Testis (tissue), 5 donors: Measurements from ENCODE around the gene PER1. TPM values are rescaled to one million over a fixed set of nuclear protein-coding genes. Genes with fewer than 3 reads are reported as not detected.

ENCODE experiments used
- DNase-seq: peaks from one replicate; pipeline ENCODE4 v3.0.0-alpha.2; 2019
- H3K27ac ChIP-seq, 2 donors: fragments of 200-600 bp; sonication (generic); one replicate each; pipeline ENCODE4 v1.5.1; 2019
- H3K27me3 ChIP-seq: fragments of 200-600 bp; sonication (generic); one replicate; pipeline ENCODE4 v1.5.1; 2019
- H3K36me3 ChIP-seq: fragments of 200-600 bp; sonication (generic); one replicate; pipeline ENCODE4 v1.5.1; 2017; ENCODE audit warnings: low read depth; ENCODE audit errors: missing control alignments
- H3K4me1 ChIP-seq: fragments of 200-600 bp; sonication (generic); one replicate; pipeline ENCODE4 v1.5.1; 2019
- H3K4me3 ChIP-seq, 2 donors: fragments of 200-600 bp; sonication (generic); one replicate each; pipeline ENCODE4 v1.5.1; 2017 to 2019
- H3K9me3 ChIP-seq: fragments of 200-600 bp; sonication (generic); one replicate; pipeline ENCODE4 v1.5.1; 2017
- CTCF ChIP-seq, 3 experiments: fragments of 450-650 bp in 2 of 3; fragments of 200-600 bp in 1 of 3; sonication (generic) in 1 of 3; IDR thresholded peaks; one replicate each; pipeline ENCODE4 v1.5.1; 2016 to 2019; ENCODE audit warnings: antibody characterized with exemption in 3 of 3, mild to moderate bottlenecking in 2 of 3, moderate library complexity in 1 of 3
- POLR2A ChIP-seq: fragments of 450-650 bp; IDR thresholded peaks from one replicate; pipeline ENCODE4 v1.6.1; 2017; ENCODE audit warnings: antibody characterized with exemption, mild to moderate bottlenecking, moderate library complexity
- WGBS, 2 donors: methylation state at CpG; one replicate each; pipeline ENCODE4 v1.1.5; 2018; 5-methylcytosine and 5-hydroxymethylcytosine counted together
- intact Hi-C: fragments of 100-400 bp; cut with DNase I; formaldehyde crosslinking; loops from one replicate; pipeline ENCODE4 v1.15.1; 2023; ENCODE audit warnings: low total_unique reads
- long read RNA-seq, 2 donors: transcript quantifications; one replicate each; lab custom pipeline, GENCODE V29; 2026
- polyA plus RNA-seq: library from polyadenylated mRNA; stranded (reverse); fragments of 350-450 nt; fragmentation: Illumina TruSeq; extraction: RNeasy Lipid Tissue Mini Kit (QIAGEN cat#74804); gene quantifications from one replicate; pipeline ENCODE4 v1.2.3, GENCODE V29; 2014; ENCODE audit warnings: low read depth, low replicate concordance; ENCODE audit not compliant: insufficient read depth
- total RNA-seq, 2 donors: library from RNA; depleted of rRNA; stranded (reverse); fragments of >200 nt; gene quantifications; one replicate each; pipeline ENCODE4 v1.2.3, GENCODE V29; 2016

The PER1 gene
- 100 to 1,000 TPM in 1 of 2 donors, 10 to 100 TPM in 1; 96.0 to 119 TPM for total RNA-seq
- 55.1 TPM for polyA plus RNA-seq
- long read RNA-seq, donor 1, result 0 reads
- long read RNA-seq, donor 2, partial matches to known transcripts, result 0 of 4 reads
- long read RNA-seq, donor 2, other reads (novel, unspliced or antisense), result 0 of 4 reads

- peak; percentile 99 for DNase-seq
- 5 to 38% methylated on average over 2 to 30 of the region's 42 CpGs for WGBS, 2 donors
- Histone ChIP-seq H3K27ac (peak within 1 kb of the TSS; percentile 99 to 100), H3K9me3 (no peaks in the 10 kb centered on the region), H3K36me3 (no peaks in the 10 kb centered on the region), H3K4me1 (peaks cover 41% of the 10 kb centered on the region), H3K27me3 (no peaks in the 10 kb centered on the region), H3K4me3 (peak within 1 kb of the TSS; percentile 73 to 99)
- intact Hi-C loops, result loop anchor here (5.0 kb wide), 1 partner anchor 310 kb away; no protein-coding TSS in a partner anchor
- TF ChIP-seq POLR2A (peak; percentile 67), CTCF (IDR thresholded peaks at IDR 0.05) (no peak)
These were observed at the start of gene PER1 for GRCh38 chr17:8152112-8152775. Gene PER1, minus strand, starts transcription at chr17:8152404. Its CDS starts 1,698 bp downstream, at chr17:8150706.

- peak; percentile 95 for DNase-seq
- no peaks in the 10 kb centered on the region for H3K36me3 ChIP-seq
- peak overlapping the region in 1 of 2 donors; percentile 42 for H3K4me3 ChIP-seq
- H3K27ac ChIP-seq, result peak overlapping the region; percentile 78 to 80
- intact Hi-C loops, result no loop called here
- no peaks in the 10 kb centered on the region for H3K9me3 ChIP-seq
- WGBS, 2 donors, result 9 to 11% methylated on average over 12 of the region's 12 CpGs
- H3K27me3 ChIP-seq, result no peaks in the 10 kb centered on the region
- peaks cover 42% of the 10 kb centered on the region for H3K4me1 ChIP-seq
- TF ChIP-seq POLR2A (peak; percentile 24), CTCF (IDR thresholded peaks at IDR 0.05) (no peak)
These were observed 40.0 kb upstream of the PER1 start for GRCh38 chr17:8192070-8192815.

GRCh38 chr17:8190506-8190905, 38.3 kb upstream of the PER1 start:
- H3K9me3 ChIP-seq, result no peaks in the 10 kb centered on the region
- peak overlapping the region in 1 of 2 donors; percentile 76 for H3K4me3 ChIP-seq
- TF ChIP-seq POLR2A, result no peak
- no peak for DNase-seq
- no peaks in the 10 kb centered on the region for H3K36me3 ChIP-seq
- H3K27me3 ChIP-seq, result no peaks in the 10 kb centered on the region
- intact Hi-C loops, result no loop called here
- H3K4me1 ChIP-seq, result peaks cover 33% of the 10 kb centered on the region
- H3K27ac ChIP-seq, result peak overlapping the region; percentile 18 to 96
- 28 to 34% methylated on average over 6 of the region's 6 CpGs for WGBS, 2 donors

GRCh38 chr17:8189711-8190477, 37.7 kb upstream of the PER1 start, which contains the start of gene BORCS6:
Gene BORCS6, minus strand, starts transcription at chr17:8190180. Its CDS starts 40 bp downstream, at chr17:8190140.
- peak; percentile 100 for DNase-seq
- Histone ChIP-seq H3K9me3 (no peaks in the 10 kb centered on the region), H3K36me3 (no peaks in the 10 kb centered on the region), H3K27ac (peak within 1 kb of the TSS; percentile 96), H3K4me1 (peaks cover 33% of the 10 kb centered on the region), H3K4me3 (peak within 1 kb of the TSS; percentile 76 to 79), H3K27me3 (no peaks in the 10 kb centered on the region)
- WGBS, 2 donors, result 0 to 1% methylated on average over 15 to 59 of the region's 70 CpGs
- intact Hi-C loops, result loop anchor here (5.0 to 10.0 kb wide), 2 partner anchors 32 to 65 kb away; partner anchors contain the start of gene HES7
- peak; percentile 6 for TF ChIP-seq POLR2A
- TF ChIP-seq CTCF (IDR thresholded peaks at IDR 0.05), result no peak
